Dendritic cell treated with granulocyte-macrophage colony-stimulating factor and Interleukin-4, amounts not matched to agents 40 ng/mL and 50 ng/mL, for 4 days (primary cell): ENCODE measurements around the gene ADRA2A.

ENCODE experiments used
- H3K27ac Mint-ChIP-seq: one replicate; pipeline ENCODE4 v1.8.0; 2022; ENCODE audit warnings: mild to moderate bottlenecking, mixed read lengths
- H3K27me3 Mint-ChIP-seq: one replicate; pipeline ENCODE4 v1.8.0; 2022; ENCODE audit warnings: mild to moderate bottlenecking, mixed read lengths
- H3K36me3 Mint-ChIP-seq: one replicate; pipeline ENCODE4 v1.8.0; 2022; ENCODE audit warnings: low read depth, mixed read lengths
- H3K4me1 Mint-ChIP-seq: one replicate; pipeline ENCODE4 v1.8.0; 2022; ENCODE audit warnings: low read depth, mixed read lengths
- H3K4me3 Mint-ChIP-seq: one replicate; pipeline ENCODE4 v1.8.0; 2022; ENCODE audit warnings: mild to moderate bottlenecking, moderate library complexity, mixed read lengths
- H3K9me3 Mint-ChIP-seq: one replicate; pipeline ENCODE4 v1.8.0; 2022; ENCODE audit warnings: mixed read lengths
- intact Hi-C: fragments of 100-400 bp; cut with micrococcal nuclease; formaldehyde crosslinking; loops from one replicate; pipeline ENCODE4 v1.15.0; 2022

The ADRA2A gene

DNA sequence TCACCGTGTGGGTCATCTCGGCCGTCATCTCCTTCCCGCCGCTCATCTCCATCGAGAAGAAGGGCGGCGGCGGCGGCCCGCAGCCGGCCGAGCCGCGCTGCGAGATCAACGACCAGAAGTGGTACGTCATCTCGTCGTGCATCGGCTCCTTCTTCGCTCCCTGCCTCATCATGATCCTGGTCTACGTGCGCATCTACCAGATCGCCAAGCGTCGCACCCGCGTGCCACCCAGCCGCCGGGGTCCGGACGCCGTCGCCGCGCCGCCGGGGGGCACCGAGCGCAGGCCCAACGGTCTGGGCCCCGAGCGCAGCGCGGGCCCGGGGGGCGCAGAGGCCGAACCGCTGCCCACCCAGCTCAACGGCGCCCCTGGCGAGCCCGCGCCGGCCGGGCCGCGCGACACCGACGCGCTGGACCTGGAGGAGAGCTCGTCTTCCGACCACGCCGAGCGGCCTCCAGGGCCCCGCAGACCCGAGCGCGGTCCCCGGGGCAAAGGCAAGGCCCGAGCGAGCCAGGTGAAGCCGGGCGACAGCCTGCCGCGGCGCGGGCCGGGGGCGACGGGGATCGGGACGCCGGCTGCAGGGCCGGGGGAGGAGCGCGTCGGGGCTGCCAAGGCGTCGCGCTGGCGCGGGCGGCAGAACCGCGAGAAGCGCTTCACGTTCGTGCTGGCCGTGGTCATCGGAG is 1.8 kb downstream of the ADRA2A start:
- Mint-ChIP-seq H3K4me3 (no peak overlapping the region), H3K9me3 (no peaks in the 10 kb centered on the region), H3K4me1 (peaks cover 22% of the 10 kb centered on the region), H3K27ac (no peak overlapping the region), H3K36me3 (no peaks in the 10 kb centered on the region), H3K27me3 (peaks cover 66% of the 10 kb centered on the region)
- intact Hi-C loops: no loop called here

GRCh38 chr10:111079241-111079760 is 2.5 kb downstream of the ADRA2A start:
- H3K27ac Mint-ChIP-seq: no peak overlapping the region
- peaks cover 61% of the 10 kb centered on the region for H3K27me3 Mint-ChIP-seq
- peaks cover 22% of the 10 kb centered on the region for H3K4me1 Mint-ChIP-seq
- intact Hi-C loops: no loop called here
- peaks cover 1% of the 10 kb centered on the region for H3K9me3 Mint-ChIP-seq
- H3K36me3 Mint-ChIP-seq: no peaks in the 10 kb centered on the region
- H3K4me3 Mint-ChIP-seq: no peak overlapping the region

GRCh38 chr10:111079781-111080180 is 3.0 kb downstream of the ADRA2A start:
- Mint-ChIP-seq H3K9me3 (peaks cover 6% of the 10 kb centered on the region), H3K27me3 (peaks cover 56% of the 10 kb centered on the region)

GRCh38 chr10:111080224-111080623 is 3.4 kb downstream of the ADRA2A start:
- Mint-ChIP-seq H3K27me3 (peaks cover 51% of the 10 kb centered on the region), H3K27ac (no peak overlapping the region), H3K36me3 (no peaks in the 10 kb centered on the region), H3K9me3 (peaks cover 10% of the 10 kb centered on the region), H3K4me3 (no peak overlapping the region), H3K4me1 (peaks cover 22% of the 10 kb centered on the region)
- intact Hi-C loops: no loop called here

More at GRCh38 chr10:111079781-111080180, 3.0 kb downstream of the ADRA2A start:
- Mint-ChIP-seq H3K27ac (no peak overlapping the region), H3K4me1 (peaks cover 22% of the 10 kb centered on the region), H3K4me3 (no peak overlapping the region), H3K36me3 (no peaks in the 10 kb centered on the region)
- intact Hi-C loops: no loop called here

- peaks cover 24% of the 10 kb centered on the region for H3K9me3 Mint-ChIP-seq
- H3K27ac Mint-ChIP-seq: no peak overlapping the region
- intact Hi-C loops: no loop called here
- H3K4me1 Mint-ChIP-seq: peaks cover 20% of the 10 kb centered on the region
- H3K36me3 Mint-ChIP-seq: no peaks in the 10 kb centered on the region
- H3K4me3 Mint-ChIP-seq: no peak overlapping the region
- peaks cover 38% of the 10 kb centered on the region for H3K27me3 Mint-ChIP-seq
Measured at GRCh38 chr10:111081595-111081994, 4.8 kb downstream of the ADRA2A start.

GRCh38 chr10:111082102-111082975 is 5.5 kb downstream of the ADRA2A start:
- intact Hi-C loops: no loop called here
- Mint-ChIP-seq H3K36me3 (no peaks in the 10 kb centered on the region), H3K9me3 (peaks cover 30% of the 10 kb centered on the region), H3K4me3 (no peak overlapping the region), H3K27ac (no peak overlapping the region), H3K4me1 (peaks cover 16% of the 10 kb centered on the region), H3K27me3 (peaks cover 30% of the 10 kb centered on the region)

GRCh38 chr10:111083222-111084095 is 6.6 kb downstream of the ADRA2A start:
- Mint-ChIP-seq H3K36me3 (no peaks in the 10 kb centered on the region), H3K4me1 (peaks cover 6% of the 10 kb centered on the region), H3K27me3 (peaks cover 19% of the 10 kb centered on the region), H3K4me3 (no peak overlapping the region), H3K9me3 (peaks cover 30% of the 10 kb centered on the region), H3K27ac (no peak overlapping the region)
- intact Hi-C loops: no loop called here

- Mint-ChIP-seq H3K9me3 (peaks cover 30% of the 10 kb centered on the region), H3K27me3 (peaks cover 8% of the 10 kb centered on the region), H3K36me3 (no peaks in the 10 kb centered on the region), H3K4me3 (no peak overlapping the region), H3K27ac (no peak overlapping the region), H3K4me1 (peaks cover 6% of the 10 kb centered on the region)
- intact Hi-C loops: no loop called here
Measured at GRCh38 chr10:111084366-111085255, 7.8 kb downstream of the ADRA2A start.

GRCh38 chr10:111085690-111086353 is 9.0 kb downstream of the ADRA2A start:
- no peak overlapping the region for H3K27ac Mint-ChIP-seq
- no peaks in the 10 kb centered on the region for H3K36me3 Mint-ChIP-seq
- intact Hi-C loops: no loop called here
- H3K9me3 Mint-ChIP-seq: peaks cover 30% of the 10 kb centered on the region
- H3K4me1 Mint-ChIP-seq: peaks cover 6% of the 10 kb centered on the region
- H3K4me3 Mint-ChIP-seq: no peak overlapping the region
- peaks cover 2% of the 10 kb centered on the region for H3K27me3 Mint-ChIP-seq

- Mint-ChIP-seq H3K36me3 (no peaks in the 10 kb centered on the region), H3K4me1 (peaks cover 6% of the 10 kb centered on the region), H3K27me3 (peaks cover under 1% of the 10 kb centered on the region), H3K9me3 (peaks cover 30% of the 10 kb centered on the region), H3K4me3 (no peak overlapping the region), H3K27ac (no peak overlapping the region)
- intact Hi-C loops: no loop called here
Measured at GRCh38 chr10:111086574-111086973, 9.7 kb downstream of the ADRA2A start.

- peaks cover 30% of the 10 kb centered on the region for H3K9me3 Mint-ChIP-seq
- H3K27ac Mint-ChIP-seq: no peak overlapping the region
- peaks cover 6% of the 10 kb centered on the region for H3K4me1 Mint-ChIP-seq
- no peaks in the 10 kb centered on the region for H3K27me3 Mint-ChIP-seq
- intact Hi-C loops: no loop called here
- H3K4me3 Mint-ChIP-seq: no peak overlapping the region
- H3K36me3 Mint-ChIP-seq: no peaks in the 10 kb centered on the region
Measured at GRCh38 chr10:111087331-111087756, 10.5 kb downstream of the ADRA2A start.

- Mint-ChIP-seq H3K4me1 (peaks cover 6% of the 10 kb centered on the region), H3K4me3 (no peak overlapping the region), H3K9me3 (peaks cover 30% of the 10 kb centered on the region), H3K36me3 (no peaks in the 10 kb centered on the region), H3K27ac (no peak overlapping the region), H3K27me3 (peaks cover 3% of the 10 kb centered on the region)
- intact Hi-C loops: no loop called here
Measured at GRCh38 chr10:111087968-111088505, 11.2 kb downstream of the ADRA2A start.
